ENCODE data around the gene PCBD1. TPM values are rescaled to one million over a fixed set of nuclear protein-coding genes. Genes with fewer than 3 reads are reported as not detected.

Gene PCBD1
- total RNA-seq, 1 donor from 2014 or later = 162 TPM

GRCh38 chr10:70907637-70908405 lies 19.5 kb upstream of the PCBD1 start:
- no peak for TF ChIP-seq CTCF (IDR thresholded peaks at IDR 0.05; ENCODE audit: unreplicated experiment)
- H3K27me3 Mint-ChIP-seq = peaks cover 22% of the 10 kb centered on the region
- DNase-seq (ENCODE audit: low spot score, unreplicated experiment) = no peak
- no peaks in the 10 kb centered on the region for H3K36me3 Mint-ChIP-seq (ENCODE audit: insufficient read depth)
- H3K4me3 Mint-ChIP-seq (ENCODE audit: low read depth) = no peak overlapping the region
- no peaks in the 10 kb centered on the region for H3K9me3 Mint-ChIP-seq (ENCODE audit: low read depth)
- no peak overlapping the region for H3K27ac Mint-ChIP-seq
- H3K4me1 Mint-ChIP-seq (ENCODE audit: low read depth) = no peaks in the 10 kb centered on the region

GRCh38 chr10:70906953-70907636 lies 18.7 kb upstream of the PCBD1 start:
- Mint-ChIP-seq H3K4me1 (ENCODE audit: low read depth) (no peaks in the 10 kb centered on the region), H3K9me3 (ENCODE audit: low read depth) (no peaks in the 10 kb centered on the region), H3K4me3 (ENCODE audit: low read depth) (no peak overlapping the region), H3K36me3 (ENCODE audit: insufficient read depth) (no peaks in the 10 kb centered on the region), H3K27me3 (peaks cover 21% of the 10 kb centered on the region), H3K27ac (no peak overlapping the region)
- TF ChIP-seq CTCF (IDR thresholded peaks at IDR 0.05; ENCODE audit: unreplicated experiment) = no peak
- no peak for DNase-seq (ENCODE audit: low spot score, unreplicated experiment)

DNA sequence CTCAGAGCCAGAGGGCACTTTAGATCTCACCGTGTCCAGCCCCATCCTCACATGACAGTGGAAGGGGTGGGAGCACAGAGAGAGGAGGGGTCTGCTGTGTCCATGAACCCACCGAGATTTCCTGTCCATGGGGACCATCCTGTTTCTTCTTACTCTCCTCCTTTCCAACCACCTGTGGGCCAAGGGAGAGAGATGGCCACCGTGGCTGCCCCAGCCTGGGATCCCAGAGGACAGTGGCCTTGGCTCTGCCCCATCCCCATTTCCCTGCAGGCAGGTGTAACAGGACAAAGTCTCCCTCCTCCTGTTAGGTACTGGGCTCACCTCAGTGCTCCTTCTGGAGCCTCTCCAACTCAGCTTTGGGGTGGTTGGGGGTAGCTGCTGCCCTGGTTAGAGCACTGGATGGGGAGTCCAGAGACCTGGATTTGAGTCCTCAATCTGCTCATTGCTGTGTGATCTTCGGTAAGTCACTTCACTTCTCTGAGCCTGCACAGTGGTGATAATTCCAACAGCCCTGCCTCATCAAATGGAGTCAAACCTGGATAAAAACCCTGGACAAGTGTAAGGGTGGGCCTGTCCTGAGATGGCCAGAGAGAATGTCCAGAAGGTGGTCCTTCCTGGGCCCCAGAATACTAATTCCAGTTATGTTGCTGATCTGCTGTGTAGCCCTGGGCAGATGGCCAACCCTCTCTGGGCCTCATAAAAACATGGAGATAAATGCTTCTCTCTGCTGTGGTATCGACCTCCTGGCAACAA lies 17.8 kb upstream of the PCBD1 start:
- Mint-ChIP-seq H3K9me3 (ENCODE audit: low read depth) (no peaks in the 10 kb centered on the region), H3K27me3 (peaks cover 23% of the 10 kb centered on the region), H3K27ac (no peak overlapping the region), H3K4me1 (ENCODE audit: low read depth) (no peaks in the 10 kb centered on the region), H3K36me3 (ENCODE audit: insufficient read depth) (no peaks in the 10 kb centered on the region), H3K4me3 (ENCODE audit: low read depth) (no peak overlapping the region)
- TF ChIP-seq CTCF (IDR thresholded peaks at IDR 0.05; ENCODE audit: unreplicated experiment) = no peak
- no peak for DNase-seq (ENCODE audit: low spot score, unreplicated experiment)

DNA sequence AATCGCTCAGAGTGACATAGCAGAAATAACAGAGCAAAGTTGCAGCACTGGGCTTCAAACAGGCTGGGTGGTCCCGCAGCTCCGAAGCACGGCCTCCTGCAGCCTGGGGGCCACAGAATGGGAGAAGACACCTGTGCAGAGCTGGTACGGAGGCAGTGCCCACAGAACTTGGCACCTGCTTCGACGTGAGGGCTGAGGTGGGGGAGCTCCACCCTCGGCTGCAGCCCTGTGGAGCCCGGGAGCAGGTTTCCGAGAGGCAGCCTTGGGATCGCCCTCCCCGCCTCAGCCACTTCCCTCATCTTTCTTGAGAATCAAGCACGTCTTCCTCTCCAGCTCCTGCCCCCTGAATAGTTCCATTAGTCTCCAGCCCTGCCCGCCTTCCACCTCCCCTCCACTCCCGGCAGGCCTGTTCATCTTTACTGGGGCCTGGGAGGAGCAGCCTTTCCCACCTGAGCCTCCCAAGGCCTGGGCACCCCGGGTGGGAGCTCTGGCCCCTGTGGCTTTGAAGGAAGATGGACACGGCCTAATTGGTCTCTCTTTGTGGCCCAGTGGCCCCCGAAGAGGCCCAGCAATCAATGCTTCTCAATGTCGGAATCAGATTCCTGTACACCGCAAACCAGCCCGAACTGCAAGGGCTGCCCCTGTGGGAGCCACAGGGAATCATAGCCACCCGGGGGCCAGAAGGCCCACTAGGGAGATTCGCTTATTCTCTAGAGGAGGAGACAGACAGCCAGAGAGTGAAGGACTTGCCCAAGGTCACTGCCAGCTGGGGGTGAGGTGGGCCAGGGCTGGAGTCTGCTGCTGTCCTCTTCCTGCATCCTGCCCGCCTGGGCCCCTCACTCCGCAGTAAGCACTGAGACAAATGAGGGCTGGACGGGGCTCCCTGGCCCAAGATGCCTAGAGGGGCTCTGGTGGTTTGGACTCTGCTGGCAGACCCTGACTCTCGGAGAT lies 17.0 kb upstream of the PCBD1 start:
- H3K27ac Mint-ChIP-seq = no peak overlapping the region
- TF ChIP-seq CTCF (IDR thresholded peaks at IDR 0.05; ENCODE audit: unreplicated experiment) = no peak
- no peaks in the 10 kb centered on the region for H3K36me3 Mint-ChIP-seq (ENCODE audit: insufficient read depth)
- H3K4me1 Mint-ChIP-seq (ENCODE audit: low read depth) = no peaks in the 10 kb centered on the region
- DNase-seq (ENCODE audit: low spot score, unreplicated experiment) = no peak
- no peaks in the 10 kb centered on the region for H3K9me3 Mint-ChIP-seq (ENCODE audit: low read depth)
- peaks cover 32% of the 10 kb centered on the region for H3K27me3 Mint-ChIP-seq
- no peak overlapping the region for H3K4me3 Mint-ChIP-seq (ENCODE audit: low read depth)
